ENCODE data around the gene GDA.
"Not testable (repeated sequence)": the region's sequence is repeated elsewhere in the genome, so short reads cannot be mapped to it uniquely, and the experiment has no call there.

GDA gene

GRCh38 chr9:72204062-72204461, 54.8 kb downstream of the GDA start:
- in situ Hi-C loops (cut with MboI; ENCODE audit: low sequenced_read_pairs) = no loop called here

GRCh38 chr9:72205513-72205912, 56.3 kb downstream of the GDA start:
- in situ Hi-C loops (cut with MboI; ENCODE audit: low sequenced_read_pairs) = no loop called here

GRCh38 chr9:72207278-72207677, 58.0 kb downstream of the GDA start:
- in situ Hi-C loops (cut with MboI; ENCODE audit: low sequenced_read_pairs) = no loop called here

- in situ Hi-C loops (cut with MboI; ENCODE audit: low sequenced_read_pairs) = no loop called here
Observed at GRCh38 chr9:72210522-72210921, 61.3 kb downstream of the GDA start.

- in situ Hi-C loops (cut with MboI; ENCODE audit: low sequenced_read_pairs) = no loop called here
Observed at GRCh38 chr9:72211047-72211446, 61.8 kb downstream of the GDA start.

GRCh38 chr9:72213906-72214305, 64.7 kb downstream of the GDA start:
- in situ Hi-C loops (cut with MboI; ENCODE audit: low sequenced_read_pairs) = no loop called here

- in situ Hi-C loops (cut with MboI; ENCODE audit: low sequenced_read_pairs) = no loop called here
Observed at GRCh38 chr9:72217306-72217842, 68.1 kb downstream of the GDA start.

GRCh38 chr9:72220589-72220988, 71.3 kb downstream of the GDA start:
- in situ Hi-C loops (cut with MboI; ENCODE audit: low sequenced_read_pairs) = no loop called here

- in situ Hi-C loops (cut with MboI; ENCODE audit: low sequenced_read_pairs) = no loop called here
Observed at GRCh38 chr9:72226146-72226812, 77.0 kb downstream of the GDA start.

- in situ Hi-C loops (cut with MboI; ENCODE audit: low sequenced_read_pairs) = no loop called here
Observed at GRCh38 chr9:72228282-72228681, 79.0 kb downstream of the GDA start.

- in situ Hi-C loops (cut with MboI; ENCODE audit: low sequenced_read_pairs) = no loop called here
Observed at GRCh38 chr9:72232778-72233177, 83.5 kb downstream of the GDA start.

GRCh38 chr9:72247549-72247948, 98.3 kb downstream of the GDA start:
- in situ Hi-C loops (cut with MboI; ENCODE audit: low sequenced_read_pairs) = no loop called here

GRCh38 chr9:72251589-72251988, 102.3 kb downstream of the GDA start:
- in situ Hi-C loops (cut with MboI; ENCODE audit: low sequenced_read_pairs) = no loop called here

- in situ Hi-C loops (cut with MboI; ENCODE audit: low sequenced_read_pairs) = no loop called here
Observed at GRCh38 chr9:72254901-72255545, 105.8 kb downstream of the GDA start.

- in situ Hi-C loops (cut with MboI; ENCODE audit: low sequenced_read_pairs) = no loop called here
Observed at GRCh38 chr9:72255569-72255968, 106.3 kb downstream of the GDA start.

GRCh38 chr9:72256931-72257330, 107.7 kb downstream of the GDA start:
- in situ Hi-C loops (cut with MboI; ENCODE audit: low sequenced_read_pairs) = no loop called here

GRCh38 chr9:72257814-72258213, 108.6 kb downstream of the GDA start:
- in situ Hi-C loops (cut with MboI; ENCODE audit: low sequenced_read_pairs) = no loop called here

- in situ Hi-C loops (cut with MboI; ENCODE audit: low sequenced_read_pairs) = no loop called here
Observed at GRCh38 chr9:72262063-72262462, 112.8 kb downstream of the GDA start.

GRCh38 chr9:72263572-72263971, 114.3 kb downstream of the GDA start:
- in situ Hi-C loops (cut with MboI; ENCODE audit: low sequenced_read_pairs) = no loop called here

GRCh38 chr9:72268961-72269360, 119.7 kb downstream of the GDA start:
- in situ Hi-C loops (cut with MboI; ENCODE audit: low sequenced_read_pairs) = no loop called here

- in situ Hi-C loops (cut with MboI; ENCODE audit: low sequenced_read_pairs) = not testable (repeated sequence)
Observed at GRCh38 chr9:72270359-72270758, 121.1 kb downstream of the GDA start.

Data from hTERT RPE-1 (cell line).